Breast epithelium (tissue), 3 donors: ENCODE data around the gene MX2.

Experiments
- CTCF ChIP-seq, 3 donors: fragments of 450-650 bp; IDR thresholded peaks; one replicate each; pipeline ENCODE4 v1.5.1; 2016 to 2017; ENCODE audit warnings: antibody characterized with exemption in 3 of 3, mild to moderate bottlenecking in 3 of 3, moderate library complexity in 3 of 3
- POLR2A ChIP-seq: fragments of 450-650 bp; IDR thresholded peaks from one replicate; pipeline ENCODE4 v1.6.1; 2016; ENCODE audit warnings: antibody characterized with exemption, mild to moderate bottlenecking, moderate library complexity
- POLR2AphosphoS5 ChIP-seq, 3 donors: sonication (generic); formaldehyde crosslinking; IDR thresholded peaks; one replicate each; pipeline ENCODE4 v1.6.1; 2017; ENCODE audit warnings: antibody characterized with exemption in 3 of 3

DNA sequence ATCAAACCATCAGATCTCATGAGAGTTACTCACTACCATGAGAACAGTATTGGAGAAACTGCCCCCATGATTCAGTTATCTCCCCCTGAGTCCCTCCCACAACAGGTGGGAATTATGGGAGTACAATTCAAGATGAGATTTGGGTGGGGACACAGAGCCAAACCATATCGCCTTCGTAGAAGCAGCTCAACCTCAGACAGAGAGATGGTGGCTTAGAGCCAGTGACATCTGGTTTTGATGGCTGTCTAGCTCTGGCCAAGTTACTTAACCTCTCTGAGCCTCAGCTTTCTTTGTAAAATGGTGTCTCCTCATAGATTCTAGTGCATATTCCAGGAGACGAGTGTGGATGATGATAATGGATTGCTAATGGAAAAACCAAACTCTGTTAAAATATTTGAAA lies 91.4 kb downstream of the MX2 start:
- TF ChIP-seq POLR2AphosphoS5 (IDR thresholded peaks at IDR 0.05) = no peak
- no peak for TF ChIP-seq POLR2A
- no peak for TF ChIP-seq CTCF (IDR thresholded peaks at IDR 0.05)
